Colon (tissue), 2 donors: Measurements from ENCODE around the gene RECQL5.
"Not testable (repeated sequence)": the region's sequence is repeated elsewhere in the genome, so short reads cannot be mapped to it uniquely, and the experiment has no call there.

Source experiments
- FAIRE-seq: peaks from 2 replicates; lab custom pipeline; 2012; peaks lifted over from hg19 to GRCh38; lab: Jason Lieb, UNC
- donor health status: control.
- donor health status: control.

The RECQL5 gene

GRCh38 chr17:75592348-75593020, 74.5 kb downstream of the RECQL5 start:
- FAIRE-seq = no peak

GRCh38 chr17:75591722-75592302, 75.1 kb downstream of the RECQL5 start:
- FAIRE-seq = no peak

GRCh38 chr17:75590849-75591721, 75.9 kb downstream of the RECQL5 start:
- no peak for FAIRE-seq

GRCh38 chr17:75590314-75590761, 76.6 kb downstream of the RECQL5 start:
- FAIRE-seq = no peak

GRCh38 chr17:75589919-75590303, 77.0 kb downstream of the RECQL5 start:
- FAIRE-seq = no peak

GRCh38 chr17:75589012-75589918, 77.7 kb downstream of the RECQL5 start:
- FAIRE-seq = no peak

- FAIRE-seq = no peak
Measured at GRCh38 chr17:75588596-75589011, 78.3 kb downstream of the RECQL5 start.

GRCh38 chr17:75587675-75588595, 79.0 kb downstream of the RECQL5 start, which contains the start of gene MYO15B:
Gene MYO15B, plus strand, starts transcription at chr17:75587800. Its CDS starts 258 bp downstream, at chr17:75588058.
- FAIRE-seq = no peak

- FAIRE-seq = no peak
Measured at GRCh38 chr17:75584849-75585175, 82.1 kb downstream of the RECQL5 start.

GRCh38 chr17:75583197-75583596, 83.8 kb downstream of the RECQL5 start:
- not testable (repeated sequence) for FAIRE-seq

GRCh38 chr17:75581121-75581725, 85.7 kb downstream of the RECQL5 start:
- not testable (repeated sequence) for FAIRE-seq
